ENCODE data around the gene B3GNT3. TPM values are rescaled to one million over a fixed set of nuclear protein-coding genes. Genes with fewer than 3 reads are reported as not detected.
A peak's percentile ranks its signal among the peaks of the same experiment; 100 is the strongest.

The B3GNT3 gene
- total and polyA plus RNA-seq, 2 of the 13 experiments (the other 11 are each of a cell fraction or from before 2014, with no cell fraction given), result 0.86 to 4.0 TPM

DNA sequence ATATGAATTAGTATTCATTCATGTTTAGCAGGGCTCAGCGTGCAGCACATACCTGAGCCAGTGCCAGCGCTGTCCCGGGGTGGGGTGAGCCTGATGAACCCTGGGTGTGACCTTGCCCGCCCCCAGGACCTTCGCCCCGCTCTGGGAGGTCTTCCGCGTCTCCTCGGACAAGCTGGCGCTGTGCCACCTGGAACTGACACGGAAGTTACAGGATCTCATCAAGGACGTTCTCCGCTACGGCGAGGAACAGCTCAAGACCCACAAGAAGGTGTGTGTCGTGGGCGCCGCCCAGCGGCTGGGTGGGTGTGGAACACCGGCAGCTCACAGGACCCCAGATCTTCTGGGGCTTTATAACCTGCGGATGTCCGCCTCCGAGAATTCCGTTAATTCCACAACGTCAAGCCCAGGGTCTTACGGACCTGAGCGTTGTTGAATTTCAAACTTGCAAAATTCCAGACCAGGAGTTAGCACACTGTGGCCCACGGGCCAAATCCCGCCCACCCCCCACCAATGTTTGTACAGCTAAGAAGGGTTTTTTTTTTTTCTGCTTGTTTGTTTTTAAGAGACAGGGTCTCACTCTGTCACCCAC is 28.3 kb upstream of the B3GNT3 start (continued):
- TF ChIP-seq, protein P1, sequence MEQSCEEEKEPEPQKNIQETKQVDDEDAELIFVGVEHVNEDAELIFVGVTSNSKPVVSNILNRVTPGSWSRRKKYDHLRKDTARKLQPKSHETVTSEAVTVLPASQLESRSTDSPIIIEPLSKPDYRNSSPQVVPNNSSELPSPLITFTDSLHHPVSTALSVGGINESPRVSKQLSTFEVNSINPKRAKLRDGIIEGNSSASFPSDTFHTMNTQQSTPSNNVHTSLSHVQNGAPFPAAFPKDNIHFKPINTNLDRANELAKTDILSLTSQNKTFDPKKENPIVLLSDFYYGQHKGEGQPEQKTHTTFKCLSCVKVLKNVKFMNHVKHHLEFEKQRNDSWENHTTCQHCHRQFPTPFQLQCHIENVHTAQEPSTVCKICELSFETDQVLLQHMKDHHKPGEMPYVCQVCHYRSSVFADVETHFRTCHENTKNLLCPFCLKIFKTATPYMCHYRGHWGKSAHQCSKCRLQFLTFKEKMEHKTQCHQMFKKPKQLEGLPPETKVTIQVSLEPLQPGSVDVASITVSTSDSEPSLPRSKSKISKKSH (CRISPR knock-in tag; IDR thresholded peaks at IDR 0.05; ENCODE audit: borderline replicate concordance), result no peak
- no peak for TF ChIP-seq GLI4 (CRISPR knock-in tag; IDR thresholded peaks at IDR 0.05; ENCODE audit: borderline replicate concordance)
- TF ChIP-seq, protein P2, sequence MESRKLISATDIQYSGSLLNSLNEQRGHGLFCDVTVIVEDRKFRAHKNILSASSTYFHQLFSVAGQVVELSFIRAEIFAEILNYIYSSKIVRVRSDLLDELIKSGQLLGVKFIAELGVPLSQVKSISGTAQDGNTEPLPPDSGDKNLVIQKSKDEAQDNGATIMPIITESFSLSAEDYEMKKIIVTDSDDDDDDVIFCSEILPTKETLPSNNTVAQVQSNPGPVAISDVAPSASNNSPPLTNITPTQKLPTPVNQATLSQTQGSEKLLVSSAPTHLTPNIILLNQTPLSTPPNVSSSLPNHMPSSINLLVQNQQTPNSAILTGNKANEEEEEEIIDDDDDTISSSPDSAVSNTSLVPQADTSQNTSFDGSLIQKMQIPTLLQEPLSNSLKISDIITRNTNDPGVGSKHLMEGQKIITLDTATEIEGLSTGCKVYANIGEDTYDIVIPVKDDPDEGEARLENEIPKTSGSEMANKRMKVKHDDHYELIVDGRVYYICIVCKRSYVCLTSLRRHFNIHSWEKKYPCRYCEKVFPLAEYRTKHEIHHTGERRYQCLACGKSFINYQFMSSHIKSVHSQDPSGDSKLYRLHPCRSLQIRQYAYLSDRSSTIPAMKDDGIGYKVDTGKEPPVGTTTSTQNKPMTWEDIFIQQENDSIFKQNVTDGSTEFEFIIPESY (CRISPR knock-in tag; IDR thresholded peaks at IDR 0.05), result peak; percentile 31; the same call in 1 of the 2 replicates
- TF ChIP-seq, protein P3, sequence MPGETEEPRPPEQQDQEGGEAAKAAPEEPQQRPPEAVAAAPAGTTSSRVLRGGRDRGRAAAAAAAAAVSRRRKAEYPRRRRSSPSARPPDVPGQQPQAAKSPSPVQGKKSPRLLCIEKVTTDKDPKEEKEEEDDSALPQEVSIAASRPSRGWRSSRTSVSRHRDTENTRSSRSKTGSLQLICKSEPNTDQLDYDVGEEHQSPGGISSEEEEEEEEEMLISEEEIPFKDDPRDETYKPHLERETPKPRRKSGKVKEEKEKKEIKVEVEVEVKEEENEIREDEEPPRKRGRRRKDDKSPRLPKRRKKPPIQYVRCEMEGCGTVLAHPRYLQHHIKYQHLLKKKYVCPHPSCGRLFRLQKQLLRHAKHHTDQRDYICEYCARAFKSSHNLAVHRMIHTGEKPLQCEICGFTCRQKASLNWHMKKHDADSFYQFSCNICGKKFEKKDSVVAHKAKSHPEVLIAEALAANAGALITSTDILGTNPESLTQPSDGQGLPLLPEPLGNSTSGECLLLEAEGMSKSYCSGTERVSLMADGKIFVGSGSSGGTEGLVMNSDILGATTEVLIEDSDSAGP (CRISPR knock-in tag; IDR thresholded peaks at IDR 0.05; ENCODE audit: borderline replicate concordance), result peak; percentile 93
- TF ChIP-seq, protein P4, sequence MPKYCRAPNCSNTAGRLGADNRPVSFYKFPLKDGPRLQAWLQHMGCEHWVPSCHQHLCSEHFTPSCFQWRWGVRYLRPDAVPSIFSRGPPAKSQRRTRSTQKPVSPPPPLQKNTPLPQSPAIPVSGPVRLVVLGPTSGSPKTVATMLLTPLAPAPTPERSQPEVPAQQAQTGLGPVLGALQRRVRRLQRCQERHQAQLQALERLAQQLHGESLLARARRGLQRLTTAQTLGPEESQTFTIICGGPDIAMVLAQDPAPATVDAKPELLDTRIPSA (CRISPR knock-in tag; IDR thresholded peaks at IDR 0.05; ENCODE audit: borderline replicate concordance), result no peak
- TF ChIP-seq KDM4B (CRISPR knock-in tag; IDR thresholded peaks at IDR 0.05), result no peak
- TF ChIP-seq, protein P5, sequence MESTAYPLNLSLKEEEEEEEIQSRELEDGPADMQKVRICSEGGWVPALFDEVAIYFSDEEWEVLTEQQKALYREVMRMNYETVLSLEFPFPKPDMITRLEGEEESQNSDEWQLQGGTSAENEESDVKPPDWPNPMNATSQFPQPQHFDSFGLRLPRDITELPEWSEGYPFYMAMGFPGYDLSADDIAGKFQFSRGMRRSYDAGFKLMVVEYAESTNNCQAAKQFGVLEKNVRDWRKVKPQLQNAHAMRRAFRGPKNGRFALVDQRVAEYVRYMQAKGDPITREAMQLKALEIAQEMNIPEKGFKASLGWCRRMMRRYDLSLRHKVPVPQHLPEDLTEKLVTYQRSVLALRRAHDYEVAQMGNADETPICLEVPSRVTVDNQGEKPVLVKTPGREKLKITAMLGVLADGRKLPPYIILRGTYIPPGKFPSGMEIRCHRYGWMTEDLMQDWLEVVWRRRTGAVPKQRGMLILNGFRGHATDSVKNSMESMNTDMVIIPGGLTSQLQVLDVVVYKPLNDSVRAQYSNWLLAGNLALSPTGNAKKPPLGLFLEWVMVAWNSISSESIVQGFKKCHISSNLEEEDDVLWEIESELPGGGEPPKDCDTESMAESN (CRISPR knock-in tag; conservative IDR thresholded peaks at IDR 0.05), result no peak
- TF ChIP-seq, protein P6, sequence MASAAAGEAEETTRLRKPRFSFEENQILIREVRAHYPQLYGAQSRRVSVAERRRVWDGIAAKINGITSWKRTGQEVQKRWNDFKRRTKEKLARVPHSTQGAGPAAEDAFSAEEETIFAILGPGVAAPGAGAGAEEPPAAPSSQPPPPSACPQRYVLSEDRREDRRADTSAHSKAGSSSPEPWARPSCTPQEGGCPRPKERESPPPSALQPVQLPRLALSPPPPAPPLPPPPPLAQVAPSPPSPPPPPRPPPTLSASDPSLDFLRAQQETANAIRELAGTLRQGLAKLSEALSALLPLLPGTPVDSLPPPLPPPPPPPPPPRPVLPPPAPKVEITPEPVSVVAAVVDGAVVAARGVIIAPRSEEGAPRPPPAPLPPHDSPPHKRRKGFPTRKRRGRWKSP (CRISPR knock-in tag; IDR thresholded peaks at IDR 0.05), result peak; percentile 56; the same call in 1 of the 2 replicates
- TF ChIP-seq HDAC1 (CRISPR knock-in tag; IDR thresholded peaks at IDR 0.05), result peak; percentile 71
- TF ChIP-seq, protein P7, sequence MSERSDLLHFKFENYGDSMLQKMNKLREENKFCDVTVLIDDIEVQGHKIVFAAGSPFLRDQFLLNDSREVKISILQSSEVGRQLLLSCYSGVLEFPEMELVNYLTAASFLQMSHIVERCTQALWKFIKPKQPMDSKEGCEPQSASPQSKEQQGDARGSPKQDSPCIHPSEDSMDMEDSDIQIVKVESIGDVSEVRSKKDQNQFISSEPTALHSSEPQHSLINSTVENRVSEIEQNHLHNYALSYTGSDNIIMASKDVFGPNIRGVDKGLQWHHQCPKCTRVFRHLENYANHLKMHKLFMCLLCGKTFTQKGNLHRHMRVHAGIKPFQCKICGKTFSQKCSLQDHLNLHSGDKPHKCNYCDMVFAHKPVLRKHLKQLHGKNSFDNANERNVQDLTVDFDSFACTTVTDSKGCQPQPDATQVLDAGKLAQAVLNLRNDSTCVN (CRISPR knock-in tag; IDR thresholded peaks at IDR 0.05; ENCODE audit: borderline replicate concordance), result peak; percentile 47; the same call in 1 of the 2 replicates
- peak; percentile 39; the same call in 1 of the 2 replicates for TF ChIP-seq SNAI1 (CRISPR knock-in tag; IDR thresholded peaks at IDR 0.05; ENCODE audit: borderline replicate concordance)
- 0 out of 2 replicates have a peak, but pooled peaks have one; percentile 20 for TF ChIP-seq ZNF891 (CRISPR knock-in tag; IDR thresholded peaks at IDR 0.05)
- TF ChIP-seq, protein P8, sequence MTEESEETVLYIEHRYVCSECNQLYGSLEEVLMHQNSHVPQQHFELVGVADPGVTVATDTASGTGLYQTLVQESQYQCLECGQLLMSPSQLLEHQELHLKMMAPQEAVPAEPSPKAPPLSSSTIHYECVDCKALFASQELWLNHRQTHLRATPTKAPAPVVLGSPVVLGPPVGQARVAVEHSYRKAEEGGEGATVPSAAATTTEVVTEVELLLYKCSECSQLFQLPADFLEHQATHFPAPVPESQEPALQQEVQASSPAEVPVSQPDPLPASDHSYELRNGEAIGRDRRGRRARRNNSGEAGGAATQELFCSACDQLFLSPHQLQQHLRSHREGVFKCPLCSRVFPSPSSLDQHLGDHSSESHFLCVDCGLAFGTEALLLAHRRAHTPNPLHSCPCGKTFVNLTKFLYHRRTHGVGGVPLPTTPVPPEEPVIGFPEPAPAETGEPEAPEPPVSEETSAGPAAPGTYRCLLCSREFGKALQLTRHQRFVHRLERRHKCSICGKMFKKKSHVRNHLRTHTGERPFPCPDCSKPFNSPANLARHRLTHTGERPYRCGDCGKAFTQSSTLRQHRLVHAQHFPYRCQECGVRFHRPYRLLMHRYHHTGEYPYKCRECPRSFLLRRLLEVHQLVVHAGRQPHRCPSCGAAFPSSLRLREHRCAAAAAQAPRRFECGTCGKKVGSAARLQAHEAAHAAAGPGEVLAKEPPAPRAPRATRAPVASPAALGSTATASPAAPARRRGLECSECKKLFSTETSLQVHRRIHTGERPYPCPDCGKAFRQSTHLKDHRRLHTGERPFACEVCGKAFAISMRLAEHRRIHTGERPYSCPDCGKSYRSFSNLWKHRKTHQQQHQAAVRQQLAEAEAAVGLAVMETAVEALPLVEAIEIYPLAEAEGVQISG (CRISPR knock-in tag; IDR thresholded peaks at IDR 0.05), result peak; percentile 79

All from HepG2 (cell line).